22Rv1 (cell line): Measurements from ENCODE around the gene QPRT.

Experiments used
- ZFX ChIP-seq: fragments of 450-650 bp; IDR thresholded peaks from 2 replicates; pipeline ENCODE4 v1.6.1; 2017; ENCODE audit warnings: antibody characterized with exemption, borderline replicate concordance
- TF ChIP-seq, protein P1 (sequence below): fragments of 450-650 bp; IDR thresholded peaks from 2 replicates; pipeline ENCODE4 v1.5.1; 2017; ENCODE audit warnings: mild to moderate bottlenecking

DNA sequence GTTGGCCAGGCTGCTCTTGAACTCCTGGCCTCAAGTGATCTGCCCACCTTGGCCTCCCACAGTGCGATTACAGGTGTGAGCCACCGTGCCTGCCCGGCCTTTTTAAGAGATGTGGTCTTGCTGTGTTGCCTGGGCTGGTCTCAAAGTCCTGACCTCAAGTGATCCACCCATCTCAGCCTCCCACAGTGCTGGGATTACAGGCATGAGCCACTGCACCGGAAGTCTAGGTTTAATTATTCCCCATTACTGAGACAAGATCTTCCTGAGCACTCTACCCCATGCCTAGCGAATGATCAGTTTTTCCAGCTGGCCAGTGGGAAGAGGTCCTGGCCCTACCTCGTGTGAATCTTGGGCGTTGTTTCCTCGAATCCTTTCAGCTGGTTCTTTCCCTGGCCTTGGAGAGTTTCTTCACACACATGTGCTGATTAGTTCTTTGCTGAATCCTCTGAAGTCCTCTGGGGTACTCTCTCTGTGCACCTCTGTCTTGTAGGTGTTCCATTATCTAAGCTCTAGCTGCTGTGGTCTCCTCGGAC lies 47.9 kb downstream of the QPRT start:
- TF ChIP-seq, protein P1, sequence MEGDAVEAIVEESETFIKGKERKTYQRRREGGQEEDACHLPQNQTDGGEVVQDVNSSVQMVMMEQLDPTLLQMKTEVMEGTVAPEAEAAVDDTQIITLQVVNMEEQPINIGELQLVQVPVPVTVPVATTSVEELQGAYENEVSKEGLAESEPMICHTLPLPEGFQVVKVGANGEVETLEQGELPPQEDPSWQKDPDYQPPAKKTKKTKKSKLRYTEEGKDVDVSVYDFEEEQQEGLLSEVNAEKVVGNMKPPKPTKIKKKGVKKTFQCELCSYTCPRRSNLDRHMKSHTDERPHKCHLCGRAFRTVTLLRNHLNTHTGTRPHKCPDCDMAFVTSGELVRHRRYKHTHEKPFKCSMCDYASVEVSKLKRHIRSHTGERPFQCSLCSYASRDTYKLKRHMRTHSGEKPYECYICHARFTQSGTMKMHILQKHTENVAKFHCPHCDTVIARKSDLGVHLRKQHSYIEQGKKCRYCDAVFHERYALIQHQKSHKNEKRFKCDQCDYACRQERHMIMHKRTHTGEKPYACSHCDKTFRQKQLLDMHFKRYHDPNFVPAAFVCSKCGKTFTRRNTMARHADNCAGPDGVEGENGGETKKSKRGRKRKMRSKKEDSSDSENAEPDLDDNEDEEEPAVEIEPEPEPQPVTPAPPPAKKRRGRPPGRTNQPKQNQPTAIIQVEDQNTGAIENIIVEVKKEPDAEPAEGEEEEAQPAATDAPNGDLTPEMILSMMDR = no peak
- no peak for TF ChIP-seq ZFX
